ENCODE measurements around the gene ALG9. TPM values are rescaled to one million over a fixed set of nuclear protein-coding genes. Genes with fewer than 3 reads are reported as not detected.

ALG9 gene
- total and polyA plus RNA-seq, 2 donors (not counting 3 experiments of a cell fraction or from before 2014, with no cell fraction given): 29.1 to 29.4 TPM

- H3K4me1 ChIP-seq (ENCODE audit: control insufficient read depth, extremely low read depth, insufficient read depth, low read length): no peaks in the 10 kb centered on the region
- ChIA-PET CTCF (interaction anchor here (0.8 to 1.0 kb wide), 2 partner anchors 10 to 11 kb away, joined by 3 to 4 read pairs; no protein-coding TSS in a partner anchor), POLR2A (no interaction called here)
- dilution Hi-C loops (cut with MboI; ENCODE audit: extremely low pct_ligation_motif_present, low sequenced_read_pairs): no loop called here
- intact Hi-C loops (cut with micrococcal nuclease): no loop called here
- no peak overlapping the region for H3K4me2 ChIP-seq (ENCODE audit: insufficient read depth, low read length)
- no peaks in the 10 kb centered on the region for H3K79me2 ChIP-seq (ENCODE audit: control insufficient read depth, insufficient read depth, low read length)
- H3K36me3 ChIP-seq (ENCODE audit: control insufficient read depth in 2 of 2, extremely low read depth in 1 of 2, insufficient read depth in 2 of 2, low read length in 2 of 2): peaks cover 0 to 3% of the 10 kb centered on the region in 2 experiments
- DNase-seq (ENCODE audit: low read depth, low spot score) (no peak), FAIRE-seq (no peak)
- H3K27ac ChIP-seq (ENCODE audit: insufficient read depth, low read depth, low read length): no peak overlapping the region
- H3K4me3 ChIP-seq (replicated peaks in 1 of 3; ENCODE audit: insufficient read depth in 1 of 3, low read depth in 1 of 3, low read length in 3 of 3): no peak overlapping the region
- no peaks in the 10 kb centered on the region for H3K9me3 ChIP-seq (replicated peaks; ENCODE audit: control insufficient read depth, insufficient read depth, low read length)
- H2AFZ ChIP-seq (ENCODE audit: low read depth, low read length): no peak overlapping the region
- no peaks in the 10 kb centered on the region for H4K20me1 ChIP-seq (replicated peaks; ENCODE audit: control insufficient read depth, extremely low read depth, insufficient read depth, low read length)
- no peaks in the 10 kb centered on the region for H3K27me3 ChIP-seq (ENCODE audit: control insufficient read depth in 2 of 2, insufficient read depth in 2 of 2, low read length in 2 of 2)
- no peak for TF ChIP-seq GATA2 (IDR thresholded peaks at IDR 0.05; ENCODE audit: insufficient read depth, insufficient read length, low read depth, low read length)
- no peak for TF ChIP-seq CTCF (IDR thresholded peaks at IDR 0.05; ENCODE audit: extremely low read depth in 1 of 2, insufficient read depth in 1 of 2, low read depth in 1 of 2, low read length in 2 of 2)
- TF ChIP-seq JUN (IDR thresholded peaks at IDR 0.05; ENCODE audit: borderline replicate concordance, insufficient read depth, insufficient read length, low read depth): no peak
- TF ChIP-seq MAX (IDR thresholded peaks at IDR 0.05; ENCODE audit: insufficient read depth, insufficient read length): no peak
- TF ChIP-seq EZH2 (IDR thresholded peaks at IDR 0.05; ENCODE audit: borderline replicate concordance, low read depth, low read length, severe bottlenecking): no peak
- no peak for TF ChIP-seq MYC (IDR thresholded peaks at IDR 0.05; ENCODE audit: low read depth, low read length)
- no peak for TF ChIP-seq FOS (IDR thresholded peaks at IDR 0.05; ENCODE audit: borderline replicate concordance, insufficient read depth, low read length)
- TF ChIP-seq POLR2AphosphoS5 (IDR thresholded peaks at IDR 0.05; ENCODE audit: insufficient read depth, low read depth, low read length): no peak
- no peak for TF ChIP-seq POLR2A (IDR thresholded peaks at IDR 0.05; ENCODE audit: low read depth, low read length)
- H3K9ac ChIP-seq (replicated peaks; ENCODE audit: extremely low read depth, insufficient read depth, low read length): no peak overlapping the region
- no peaks in the 10 kb centered on the region for H3K9me1 ChIP-seq (replicated peaks; ENCODE audit: control insufficient read depth, extremely low read depth, insufficient read depth, low read length)
- BruUV-seq (replicated peaks): no TSS peak
Observed at GRCh38 chr11:111788464-111788863, 82.9 kb downstream of the ALG9 start.

Data from endothelial cell of umbilical vein (primary cell).